HepG2 (cell line): ENCODE measurements around the gene NARF. TPM values are rescaled to one million over a fixed set of nuclear protein-coding genes. Genes with fewer than 3 reads are reported as not detected.

Experiments used
- ATAC-seq: fragments of 200-7000 bp; cut with Tn5 transposase; 3 replicates; pipeline ENCODE4 v1.9.1; 2020; ENCODE audit warnings: mild to moderate bottlenecking, moderate library complexity
- BruUV-seq: library from RNA; stranded (reverse); fragments of 400-500 nt; replicated peaks from 2 replicates; lab custom pipeline; 2021; lab: Mats Ljungman, UMichigan
- CTCF ChIA-PET: fragments of 300-600 bp; formaldehyde crosslinking; extraction: SDS; loops from one replicate; lab custom pipeline; 2021; ENCODE audit warnings: low total read pairs, inconsistent platforms, low intra/inter-chr PET ratio; lab: Yijun Ruan, JAX
- POLR2A ChIA-PET: fragments of 350-600 bp; sonication (Branson Sonifier 250); formaldehyde crosslinking; loops from one replicate; lab custom pipeline; 2020; ENCODE audit warnings: antibody characterized with exemption, inconsistent platforms; lab: Yijun Ruan, JAX
- DNase-seq: peaks from one replicate; pipeline ENCODE4 v3.0.0-alpha.2; 2015; ENCODE audit warnings: low spot score
- FAIRE-seq: peaks from 3 replicates; lab custom pipeline; 2011; peaks lifted over from hg19 to GRCh38; lab: Jason Lieb, UNC
- H2AFZ ChIP-seq: one replicate; pipeline ENCODE4 v1.6.1; 2011; ENCODE audit warnings: low read length, inconsistent platforms
- H3K27ac ChIP-seq: fragments of 300-600 bp; 3 replicates; pipeline ENCODE4 v1.8.0; 2011; ENCODE audit warnings: mixed run types, mild to moderate bottlenecking, mixed read lengths, low read length, inconsistent platforms; ENCODE audit not compliant: insufficient read depth; ENCODE audit errors: extremely low read length
- H3K27me3 ChIP-seq, 2 experiments: fragments of 200-600 bp in 1 of 2; 2 replicates in 1 of 2; 3 replicates in 1 of 2; pipeline versions ENCODE4 v1.6.0 to v1.8.0; 2011; ENCODE audit warnings: low read length in 2 of 2, mild to moderate bottlenecking in 2 of 2, moderate library complexity in 2 of 2, inconsistent platforms in 1 of 2; ENCODE audit not compliant: insufficient read depth in 2 of 2, control insufficient read depth in 1 of 2
- H3K36me3 ChIP-seq, 2 experiments: fragments of 200-600 bp in 1 of 2; replicated peaks in 1 of 2; 2 replicates in 1 of 2; 3 replicates in 1 of 2; pipeline versions ENCODE4 v1.5.1 to v1.8.0; 2011; ENCODE audit warnings: low read length in 2 of 2, inconsistent platforms in 1 of 2; ENCODE audit not compliant: insufficient read depth in 2 of 2, control insufficient read depth in 1 of 2
- H3K4me1 ChIP-seq: 2 replicates; pipeline ENCODE4 v1.5.1; 2012; ENCODE audit warnings: low read length, inconsistent platforms; ENCODE audit not compliant: insufficient read depth
- H3K4me2 ChIP-seq: 2 replicates; pipeline ENCODE4 v1.6.0; 2011; ENCODE audit warnings: low read depth, low read length, inconsistent platforms
- H3K4me3 ChIP-seq, 3 experiments: fragments of 200-600 bp in 1 of 3; sonication (generic), shearing (Covaris generic) in 1 of 3; replicated peaks in 1 of 3; 2 replicates each; pipeline ENCODE4 v1.5.1; 2011 to 2016; ENCODE audit warnings: low read length in 3 of 3, inconsistent platforms in 2 of 3, low read depth in 2 of 3, mild to moderate bottlenecking in 2 of 3, control low read depth in 1 of 3, mixed read lengths in 1 of 3; ENCODE audit not compliant: insufficient read depth in 1 of 3
- H3K79me2 ChIP-seq: one replicate; pipeline ENCODE4 v1.6.1; 2011; ENCODE audit warnings: low read length, inconsistent platforms; ENCODE audit not compliant: insufficient read depth
- H3K9ac ChIP-seq: 2 replicates; pipeline ENCODE4 v1.6.0; 2011; ENCODE audit warnings: mild to moderate bottlenecking, low read depth, low read length, inconsistent platforms; ENCODE audit not compliant: insufficient read depth
- H3K9me3 ChIP-seq: 2 replicates; pipeline ENCODE4 v1.5.1; 2012; ENCODE audit warnings: mild to moderate bottlenecking, low read length
- H4K20me1 ChIP-seq: 2 replicates; pipeline ENCODE4 v1.6.0; 2011; ENCODE audit warnings: inconsistent platforms, mild to moderate bottlenecking, low read length, moderate library complexity; ENCODE audit not compliant: insufficient read depth
- AGO2 ChIP-seq: fragments of 200-400 bp; formaldehyde crosslinking; optimal IDR thresholded peaks from 2 replicates; pipeline ENCODE3; 2017; ENCODE audit warnings: mild to moderate bottlenecking, low read depth, low read length, moderate library complexity
- FOXC1 ChIP-seq: sonication (generic); formaldehyde crosslinking; IDR thresholded peaks from 2 replicates; pipeline ENCODE4 v1.8.0; 2022; ENCODE audit warnings: mild to moderate bottlenecking, missing genetic modification reagents, borderline replicate concordance
- XRCC5 ChIP-seq: fragments of 200-400 bp; formaldehyde crosslinking; optimal IDR thresholded peaks from 2 replicates; pipeline ENCODE3; 2017; ENCODE audit warnings: mild to moderate bottlenecking, low read length
- ZBTB20 ChIP-seq: sonication (generic); formaldehyde crosslinking; IDR thresholded peaks from 2 replicates; pipeline ENCODE4 v1.8.1; 2023; ENCODE audit warnings: missing genetic modification reagents, low read depth, mild to moderate bottlenecking, borderline replicate concordance
- WGBS: methylation state at CpG from one replicate; pipeline ENCODE4 v1.1.6; 2017; ENCODE audit warnings: low lambda C conversion rate; 5-methylcytosine and 5-hydroxymethylcytosine counted together
- in situ Hi-C: cut with HindIII; loops from 2 replicates; pipeline ENCODE4 v1.10.0; 2017; ENCODE audit warnings: low pct_unique_long_range_greater_than_20kb; ENCODE audit not compliant: extremely low pct_ligation_motif_present
- intact Hi-C: fragments of 100-400 bp; cut with micrococcal nuclease; formaldehyde crosslinking; loops from one replicate; pipeline ENCODE4 v1.10.0; 2022; ENCODE audit not compliant: unreplicated experiment
- polyA plus RNA-seq, 8 experiments: library from polyadenylated mRNA; depleted of rRNA in 3 of 8; stranded (reverse) in 7 of 8; unstranded in 1 of 8; fragments of >200 nt; fragmentation: Illumina TruSeq in 4 of 8; extraction: Trizol in 4 of 8; gene quantifications; 2 replicates each; pipeline versions ENCODE4 v1.2.1 to v1.2.3, GENCODE V29; 2011 to 2016; ENCODE audit warnings: low read depth in 4 of 8, missing spikeins in 1 of 8, mixed read lengths in 1 of 8; ENCODE audit not compliant: insufficient read depth in 1 of 8
- total RNA-seq, 5 experiments: library from RNA; depleted of rRNA; stranded (reverse); fragments of >200 nt; fragmentation: Illumina TruSeq; extraction: Trizol; gene quantifications; 2 replicates each; pipeline ENCODE4 v1.2.3, GENCODE V29; 2016; ENCODE audit warnings: low read depth in 1 of 5
- TF ChIP-seq, protein P1 (sequence below): sonication (generic); formaldehyde crosslinking; IDR thresholded peaks from 2 replicates; pipeline ENCODE4 v1.8.1; 2023; ENCODE audit warnings: missing genetic modification reagents, mild to moderate bottlenecking, borderline replicate concordance
- TF ChIP-seq, protein P2 (sequence below): sonication (generic); IDR thresholded peaks from 2 replicates; pipeline ENCODE4 v1.6.1; 2016; ENCODE audit warnings: low read depth, borderline replicate concordance

NARF gene
- total and polyA plus RNA-seq, 2 of the 13 experiments (the other 11 are each of a cell fraction or from before 2014, with no cell fraction given), result 61.1 to 144 TPM

DNA sequence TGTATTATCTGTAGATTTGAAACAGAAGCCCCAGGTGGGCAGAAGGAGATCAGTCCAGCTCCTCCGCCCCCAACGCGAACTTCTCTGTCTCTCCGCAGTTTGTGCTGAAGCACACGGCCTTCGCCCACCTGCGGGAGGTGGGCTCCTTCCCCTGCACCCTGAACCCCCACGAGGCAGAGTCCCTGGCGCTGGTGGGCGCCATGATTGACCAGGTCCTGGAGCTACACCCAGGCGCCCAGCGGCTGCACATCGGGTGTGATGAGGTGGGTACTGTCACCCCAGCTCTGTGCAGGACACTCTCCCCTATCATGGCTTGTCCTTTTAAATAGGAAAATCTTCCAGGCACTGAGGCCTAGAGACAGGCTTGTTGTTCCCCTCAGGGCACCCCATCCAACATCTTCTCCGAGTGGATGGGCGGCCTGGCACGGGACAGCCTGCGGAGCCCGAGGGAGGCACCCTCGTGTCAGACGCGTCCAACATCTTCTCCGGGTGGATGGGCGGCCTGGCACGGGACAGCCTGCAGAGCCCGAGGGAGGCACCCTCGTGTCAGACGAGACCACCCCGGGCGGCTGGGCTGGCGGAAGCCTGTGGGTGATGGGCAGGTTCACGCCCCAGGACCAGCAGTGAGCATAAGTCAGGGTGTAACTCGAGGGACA is 24.9 kb upstream of the NARF start:
- intact Hi-C loops, result no loop called here
- H3K9ac ChIP-seq, result no peak overlapping the region
- H3K9me3 ChIP-seq, result no peaks in the 10 kb centered on the region
- peak; percentile 44 for TF ChIP-seq AGO2
- TF ChIP-seq, protein P1, sequence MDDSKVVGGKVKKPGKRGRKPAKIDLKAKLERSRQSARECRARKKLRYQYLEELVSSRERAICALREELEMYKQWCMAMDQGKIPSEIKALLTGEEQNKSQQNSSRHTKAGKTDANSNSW, result no peak
- ChIA-PET CTCF (no interaction called here), POLR2A (no interaction called here)
- H3K4me2 ChIP-seq, result no peak overlapping the region
- no peaks in the 10 kb centered on the region for H3K79me2 ChIP-seq
- H3K27ac ChIP-seq, result no peak overlapping the region
- no peaks in the 10 kb centered on the region for H3K4me1 ChIP-seq
- DNase-seq, result no peak
- in situ Hi-C loops, result no loop called here
- H4K20me1 ChIP-seq, result no peaks in the 10 kb centered on the region
- H3K4me3 ChIP-seq, result no peak overlapping the region
- no peaks in the 10 kb centered on the region for H3K27me3 ChIP-seq
- ATAC-seq, result no peak
- no TSS peak for BruUV-seq
- peaks cover 10 to 12% of the 10 kb centered on the region in 2 experiments; a peak in 4 of 5 replicates for H3K36me3 ChIP-seq
- no peak for FAIRE-seq
- no peak overlapping the region for H2AFZ ChIP-seq
- 92% methylated on average over 22 of the region's 32 CpGs for WGBS

DNA sequence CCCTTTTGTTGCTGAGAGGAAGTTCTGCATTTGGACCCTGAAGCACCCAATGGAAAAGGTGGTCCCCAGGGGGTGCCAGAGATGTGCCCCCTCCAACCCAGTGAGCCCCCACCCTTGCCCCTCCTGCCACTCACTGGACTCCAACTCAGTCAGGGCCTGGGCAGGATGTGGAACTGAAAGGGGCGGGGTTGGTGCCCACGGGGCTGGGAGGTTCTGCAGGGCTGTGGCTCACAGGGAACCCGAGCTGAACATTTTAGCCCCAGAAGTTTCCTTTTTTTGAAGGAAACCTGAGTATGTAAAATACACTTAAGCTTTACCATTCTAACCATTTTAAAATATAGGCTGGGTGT is 24.4 kb upstream of the NARF start:
- 97% methylated on average over 3 of the region's 3 CpGs for WGBS
- no TSS peak for BruUV-seq
- no peak for FAIRE-seq
- ATAC-seq, result no peak
- TF ChIP-seq, protein P2, sequence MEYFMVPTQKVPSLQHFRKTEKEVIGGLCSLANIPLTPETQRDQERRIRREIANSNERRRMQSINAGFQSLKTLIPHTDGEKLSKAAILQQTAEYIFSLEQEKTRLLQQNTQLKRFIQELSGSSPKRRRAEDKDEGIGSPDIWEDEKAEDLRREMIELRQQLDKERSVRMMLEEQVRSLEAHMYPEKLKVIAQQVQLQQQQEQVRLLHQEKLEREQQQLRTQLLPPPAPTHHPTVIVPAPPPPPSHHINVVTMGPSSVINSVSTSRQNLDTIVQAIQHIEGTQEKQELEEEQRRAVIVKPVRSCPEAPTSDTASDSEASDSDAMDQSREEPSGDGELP, result no peak
- no peak for TF ChIP-seq FOXC1 (CRISPR knock-in tag)
- no peak for TF ChIP-seq ZBTB20
- TF ChIP-seq XRCC5, result no peak
- Histone ChIP-seq H3K79me2 (no peaks in the 10 kb centered on the region), H3K4me3 (no peak overlapping the region), H3K27ac (no peak overlapping the region), H3K27me3 (no peaks in the 10 kb centered on the region), H3K4me1 (no peaks in the 10 kb centered on the region), H3K36me3 (peaks cover 10 to 12% of the 10 kb centered on the region in 2 experiments; a peak in 4 of 5 replicates), H4K20me1 (no peaks in the 10 kb centered on the region), H2AFZ (no peak overlapping the region), H3K9ac (no peak overlapping the region), H3K4me2 (no peak overlapping the region), H3K9me3 (no peaks in the 10 kb centered on the region)
- in situ Hi-C loops (no loop called here), intact Hi-C loops (no loop called here)
- ChIA-PET CTCF (no interaction called here), POLR2A (no interaction called here)
- DNase-seq, result no peak
